HG02973 (cell line): ENCODE measurements around the gene TMEM213.

Source experiments
- ATAC-seq: cut with Tn5 transposase; IDR thresholded peaks from one replicate; pipeline ENCODE4 v1.9.1; 2021; ENCODE audit warnings: moderate library complexity; ENCODE audit not compliant: unreplicated experiment

TMEM213 gene, protein sequence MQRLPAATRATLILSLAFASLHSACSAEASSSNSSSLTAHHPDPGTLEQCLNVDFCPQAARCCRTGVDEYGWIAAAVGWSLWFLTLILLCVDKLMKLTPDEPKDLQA

GRCh38 chr7:138797715-138798320, at the start of gene TMEM213, which contains the start of gene ATP6V0A4:
Gene TMEM213, plus strand, starts transcription at chr7:138797994. Its CDS starts 111 bp downstream, at chr7:138798105.
Gene ATP6V0A4, minus strand, starts transcription at chr7:138798196. Its CDS starts 26,949 bp downstream, at chr7:138771247.
- no peak for ATAC-seq

DNA sequence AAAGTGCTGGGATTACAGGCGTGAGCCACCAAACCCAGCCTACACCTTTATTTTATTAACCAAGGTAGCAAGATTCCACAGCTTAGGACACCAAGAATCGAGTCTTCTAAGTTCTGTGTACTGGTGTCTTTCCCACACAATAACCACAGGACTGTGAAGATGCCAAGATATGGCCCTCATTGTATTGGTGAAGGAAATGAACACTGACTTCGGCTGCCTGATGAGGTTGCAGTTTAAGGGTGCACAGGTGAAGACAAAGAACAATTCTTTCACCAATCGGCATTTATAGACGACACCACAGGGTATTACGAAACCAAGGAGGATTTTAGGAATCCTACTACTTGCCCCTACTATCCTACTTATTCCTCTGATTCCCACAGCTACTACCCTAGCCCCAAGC, 49.1 kb upstream of the TMEM213 start:
- no peak for ATAC-seq

GRCh38 chr7:138749960-138750359, 47.8 kb upstream of the TMEM213 start:
- ATAC-seq = no peak

DNA sequence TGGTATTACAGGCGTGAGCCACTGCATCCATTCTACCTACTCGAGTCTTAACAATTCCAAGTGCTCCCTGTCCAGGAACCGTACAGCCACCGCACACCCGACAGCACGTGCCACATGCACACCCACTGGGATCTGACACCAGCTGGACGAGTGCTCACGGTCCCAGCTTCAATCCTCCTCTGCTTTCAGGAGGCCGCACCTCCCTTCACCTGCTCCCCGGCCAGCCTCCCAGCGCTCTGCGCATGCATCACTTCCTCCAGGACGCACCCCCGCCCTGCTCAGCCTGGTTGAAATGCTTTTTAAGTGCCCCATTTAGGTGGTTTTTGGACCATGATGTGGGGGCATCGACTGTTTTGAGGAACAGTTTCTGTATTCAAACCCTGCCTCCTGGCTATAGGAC, 47.3 kb upstream of the TMEM213 start:
- ATAC-seq = no peak

- ATAC-seq = no peak
Observed at GRCh38 chr7:138750901-138751464, 46.8 kb upstream of the TMEM213 start.

DNA sequence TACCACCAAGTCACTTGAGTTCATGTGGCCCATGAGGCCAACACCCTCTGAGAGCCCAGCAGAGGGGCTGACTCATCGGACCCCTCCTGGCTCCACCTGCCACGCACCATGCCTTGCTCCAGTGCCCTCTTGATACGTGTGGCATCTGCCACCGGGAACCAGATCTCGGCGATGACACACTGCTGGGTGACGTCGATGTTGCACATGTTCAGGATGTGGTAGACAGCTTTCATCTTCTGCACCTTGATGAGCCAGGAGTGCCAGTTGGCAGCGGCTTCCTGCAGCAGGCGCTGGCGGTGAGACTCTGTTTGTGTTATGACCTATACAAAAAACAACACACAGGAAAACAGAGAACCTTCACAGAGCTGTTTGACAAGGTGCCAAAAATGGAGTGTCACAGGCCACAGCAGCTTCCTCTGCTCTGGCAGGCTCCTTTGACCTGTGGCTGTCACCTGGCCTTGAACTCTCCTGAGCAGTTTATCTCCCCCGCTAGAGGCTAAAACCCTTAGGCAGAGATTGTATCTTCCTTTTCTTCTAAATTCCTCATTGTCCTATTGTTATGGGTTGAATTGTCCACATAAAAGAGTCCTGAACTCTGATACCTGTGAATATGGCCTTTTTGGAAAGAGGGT, 45.2 kb upstream of the TMEM213 start:
- peak; percentile 78 for ATAC-seq

- ATAC-seq = no peak
Observed at GRCh38 chr7:138753150-138753518, 44.7 kb upstream of the TMEM213 start.

DNA sequence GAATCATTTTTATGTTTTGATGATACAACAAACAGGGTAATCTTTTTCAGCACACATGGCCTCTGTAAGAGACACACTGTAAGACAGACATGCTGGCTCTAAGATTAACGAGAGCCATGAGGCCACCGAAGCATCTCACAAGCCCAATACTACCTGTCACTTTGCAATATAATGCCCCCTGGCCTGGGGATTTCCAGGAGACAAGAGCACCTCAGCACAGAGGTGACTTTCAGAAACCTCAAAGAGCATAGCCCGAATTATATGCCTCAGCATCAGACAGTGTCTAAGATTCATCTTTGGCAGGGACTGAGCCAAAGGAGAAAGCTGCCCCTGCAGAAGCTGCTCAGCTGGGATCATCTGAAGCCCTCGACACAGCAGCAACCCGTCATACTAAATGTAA, 44.2 kb upstream of the TMEM213 start:
- ATAC-seq = no peak

DNA sequence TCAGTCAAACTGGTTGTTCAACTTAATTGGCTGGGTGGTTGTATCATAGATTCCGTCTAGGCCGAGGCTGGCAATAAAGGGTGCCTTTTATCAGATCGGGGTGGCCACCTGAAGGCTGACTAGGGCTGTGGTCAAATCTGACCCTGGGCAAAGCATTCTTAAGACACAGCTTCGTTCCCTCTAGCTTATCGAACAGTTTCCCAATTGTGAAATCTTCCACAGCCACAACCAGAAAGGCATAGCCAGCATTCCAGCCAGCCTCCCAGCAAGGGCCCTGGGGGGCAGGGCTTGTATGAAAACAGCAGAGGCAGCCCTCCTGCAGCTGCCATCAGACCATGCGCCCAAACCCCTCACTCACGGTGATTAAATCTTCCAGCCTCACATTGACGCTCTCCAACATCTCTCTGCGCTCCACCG, 42.5 kb upstream of the TMEM213 start:
- no peak for ATAC-seq

DNA sequence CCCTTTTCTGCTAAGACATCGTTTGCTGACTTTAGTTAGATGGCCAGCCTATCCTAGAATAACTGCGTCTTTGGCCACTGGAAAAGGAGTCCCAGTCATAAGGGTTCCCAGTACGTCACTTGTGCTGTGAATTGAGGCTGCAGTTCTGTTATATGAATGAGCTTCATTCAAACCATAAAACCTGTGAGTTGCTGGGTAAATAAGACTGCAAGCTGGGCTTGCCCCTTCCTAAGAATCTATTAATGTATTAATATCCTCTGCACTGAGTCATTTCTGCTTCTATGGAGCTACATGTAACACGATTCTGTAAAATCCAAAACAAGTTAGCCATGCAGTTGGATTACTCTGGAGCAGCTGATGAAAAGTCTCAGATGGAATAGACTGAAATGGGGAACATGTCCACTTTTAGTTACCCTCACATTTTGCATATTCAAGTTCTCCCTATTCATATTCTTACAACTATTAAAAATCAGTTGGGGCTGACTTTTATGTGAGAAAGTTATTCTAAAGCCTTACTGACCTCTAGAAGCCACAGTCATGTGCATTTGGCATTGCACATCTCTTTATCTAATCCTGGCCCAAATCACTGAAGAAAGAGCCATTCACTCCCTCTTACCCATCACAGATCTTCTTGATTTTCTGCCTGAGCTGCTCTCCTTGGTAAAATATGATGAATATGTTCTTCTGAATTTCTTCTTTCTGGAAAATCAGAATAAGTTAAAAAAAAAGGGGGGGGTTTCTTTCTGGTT, 41.8 kb upstream of the TMEM213 start:
- ATAC-seq = no peak

GRCh38 chr7:138756591-138757242, 41.1 kb upstream of the TMEM213 start:
- ATAC-seq = no peak

DNA sequence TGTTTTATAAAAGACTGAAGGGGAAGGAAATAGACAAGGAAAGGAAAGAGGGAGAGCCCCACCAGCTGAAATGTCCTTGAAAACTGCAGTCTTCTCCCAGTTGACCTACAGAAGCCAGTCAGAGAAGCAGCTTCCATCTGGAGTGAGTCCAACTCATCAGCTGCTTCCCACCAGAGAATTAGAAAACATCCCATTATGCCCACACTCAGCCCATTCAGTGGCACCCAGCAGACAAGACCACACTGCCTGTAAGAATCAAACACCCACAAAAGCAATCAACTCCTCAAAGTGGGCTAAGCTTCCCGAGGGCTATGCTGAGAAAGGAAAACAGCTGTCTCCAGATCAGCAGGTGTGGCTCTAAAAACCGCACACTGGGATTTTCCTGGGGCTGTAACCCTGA, 29.6 kb upstream of the TMEM213 start:
- ATAC-seq = no peak

- ATAC-seq = no peak
Observed at GRCh38 chr7:138770904-138771303, 26.9 kb upstream of the TMEM213 start.

- no peak for ATAC-seq
Observed at GRCh38 chr7:138773176-138773575, 24.6 kb upstream of the TMEM213 start.

GRCh38 chr7:138773817-138774216, 24.0 kb upstream of the TMEM213 start:
- ATAC-seq = no peak

DNA sequence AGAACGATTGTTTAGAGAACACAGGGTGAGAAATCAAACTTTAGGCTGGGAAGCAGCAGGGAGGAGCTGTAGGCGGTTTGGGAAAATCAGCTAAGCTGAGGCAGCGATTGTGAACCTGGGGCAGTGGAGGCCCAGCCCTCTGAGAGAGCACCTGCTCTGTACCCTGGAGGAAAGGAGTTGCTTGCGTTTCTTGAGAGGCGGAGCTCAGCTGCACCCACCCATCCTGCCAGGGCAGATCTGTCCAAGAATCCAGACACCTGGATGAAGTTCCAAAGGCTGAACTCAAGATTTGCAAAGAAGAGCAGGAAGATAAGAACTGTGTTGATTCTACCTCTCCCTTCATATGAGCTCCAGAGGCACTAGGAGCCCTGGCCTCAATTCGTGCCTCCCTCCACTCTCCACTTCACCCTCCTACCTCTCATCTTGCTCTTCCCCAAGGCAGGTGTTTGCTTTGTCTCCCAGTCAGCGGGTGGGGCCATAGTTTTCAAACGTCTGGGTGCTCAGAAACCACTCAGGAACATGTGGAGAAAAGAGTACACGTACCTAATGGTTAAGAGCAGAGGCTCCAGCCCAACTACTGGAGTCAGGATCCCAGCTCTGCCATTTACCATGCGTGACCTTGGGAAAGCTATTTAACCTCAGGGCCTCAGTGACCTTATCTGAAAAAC, 21.5 kb upstream of the TMEM213 start:
- ATAC-seq = no peak

DNA sequence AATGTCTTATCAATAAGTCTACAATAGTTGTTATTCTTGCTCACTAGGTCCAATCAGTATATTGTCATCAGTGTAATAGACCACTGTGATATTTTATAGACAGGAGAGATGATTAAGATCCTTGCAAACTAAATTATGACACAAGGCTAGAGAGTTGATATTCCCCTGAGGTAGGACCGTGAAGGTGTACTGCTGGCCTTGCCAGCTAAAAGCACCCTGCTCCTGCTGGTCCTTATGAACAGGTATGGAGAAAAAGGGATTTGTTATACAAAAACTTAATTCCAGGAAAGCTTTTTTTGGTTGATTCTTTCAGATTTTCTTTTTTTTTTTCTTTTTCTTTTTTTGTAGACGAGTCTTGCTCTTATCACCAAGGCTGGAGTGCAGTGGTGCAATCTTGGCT, 16.8 kb upstream of the TMEM213 start:
- no peak for ATAC-seq

- no peak for ATAC-seq
Observed at GRCh38 chr7:138784692-138785091, 13.1 kb upstream of the TMEM213 start.

DNA sequence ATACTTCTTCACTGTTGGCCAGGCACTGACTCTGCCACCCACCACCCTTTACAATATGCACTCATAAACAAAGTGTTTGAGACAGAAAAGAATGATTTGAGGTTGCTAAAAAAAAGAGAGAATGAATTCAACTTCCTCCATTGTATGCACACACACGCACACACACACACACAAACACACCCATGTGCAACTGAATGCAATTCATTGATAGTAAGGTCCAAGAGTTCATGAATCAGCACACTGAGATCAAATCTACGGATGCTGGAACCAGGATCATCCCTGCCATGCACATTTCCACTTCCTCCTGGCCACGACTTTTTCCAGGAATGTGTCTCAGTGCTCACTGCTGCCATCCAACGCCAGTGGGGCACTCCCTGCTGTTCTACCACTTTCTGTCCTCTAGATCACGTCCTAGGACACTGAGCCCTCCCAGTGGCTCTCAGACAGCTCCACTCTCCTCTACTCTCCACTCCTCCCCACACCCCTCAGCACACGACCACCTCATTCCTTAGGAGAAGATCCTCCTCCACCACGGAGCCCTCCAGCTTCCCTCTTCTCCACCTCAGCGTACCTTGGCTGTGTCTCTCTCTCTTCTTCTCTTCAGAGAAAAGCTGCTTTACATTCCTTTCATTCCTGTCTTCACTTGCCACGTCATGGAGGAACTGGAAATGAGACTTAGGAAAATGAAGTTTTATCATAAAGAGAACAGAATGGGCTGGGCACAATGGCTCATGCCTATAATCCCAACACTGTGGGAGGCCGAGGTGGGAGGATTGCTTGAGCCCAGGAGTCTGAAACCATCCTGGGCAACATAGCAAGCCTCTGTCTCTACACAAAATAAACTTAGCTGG, 12.0 kb upstream of the TMEM213 start:
- ATAC-seq = no peak
